GM19324 (cell line): Measurements from ENCODE around the gene NGF.
"Not testable (repeated sequence)": the region's sequence is repeated elsewhere in the genome, so short reads cannot be mapped to it uniquely, and the experiment has no call there.

Experiments
- ATAC-seq: cut with Tn5 transposase; IDR thresholded peaks from one replicate; pipeline ENCODE4 v1.9.1; 2021; ENCODE audit warnings: mild to moderate bottlenecking, moderate library complexity; ENCODE audit not compliant: unreplicated experiment, low FRiP score

NGF gene

GRCh38 chr1:115311474-115311989 lies 26.5 kb downstream of the NGF start:
- ATAC-seq: no peak

GRCh38 chr1:115310581-115311473 lies 27.2 kb downstream of the NGF start:
- ATAC-seq: no peak

- not testable (repeated sequence) for ATAC-seq
These were observed 28.5 kb downstream of the NGF start for GRCh38 chr1:115309504-115309903.

- ATAC-seq: no peak
These were observed 29.1 kb downstream of the NGF start for GRCh38 chr1:115308969-115309368.

GRCh38 chr1:115307661-115308060 lies 30.4 kb downstream of the NGF start:
- no peak for ATAC-seq

GRCh38 chr1:115306146-115306545 lies 31.9 kb downstream of the NGF start:
- ATAC-seq: no peak

GRCh38 chr1:115303364-115303763 lies 34.7 kb downstream of the NGF start:
- no peak for ATAC-seq

GRCh38 chr1:115302390-115302961 lies 35.6 kb downstream of the NGF start:
- ATAC-seq: no peak

GRCh38 chr1:115301438-115302020 lies 36.5 kb downstream of the NGF start:
- ATAC-seq: no peak

- no peak for ATAC-seq
These were observed 37.8 kb downstream of the NGF start for GRCh38 chr1:115300087-115300876.

GRCh38 chr1:115299266-115299665 lies 38.8 kb downstream of the NGF start:
- no peak for ATAC-seq

GRCh38 chr1:115296981-115297380 lies 41.1 kb downstream of the NGF start:
- ATAC-seq: peak; percentile 88

- ATAC-seq: no peak
These were observed 41.9 kb downstream of the NGF start for GRCh38 chr1:115295904-115296696.

- no peak for ATAC-seq
These were observed 44.1 kb downstream of the NGF start for GRCh38 chr1:115293899-115294298.

GRCh38 chr1:115293006-115293405 lies 45.0 kb downstream of the NGF start:
- ATAC-seq: no peak

- ATAC-seq: no peak
These were observed 46.3 kb downstream of the NGF start for GRCh38 chr1:115291741-115292140.

- no peak for ATAC-seq
These were observed 48.1 kb downstream of the NGF start for GRCh38 chr1:115289940-115290339.

- no peak for ATAC-seq
These were observed 49.4 kb downstream of the NGF start for GRCh38 chr1:115288591-115289198.

- ATAC-seq: no peak
These were observed 51.4 kb downstream of the NGF start for GRCh38 chr1:115286431-115287205.
